ENCODE measurements around the gene NDUFAF7. TPM values are rescaled to one million over a fixed set of nuclear protein-coding genes. Genes with fewer than 3 reads are reported as not detected.

NDUFAF7 gene
- total RNA-seq, 1 donor from 2014 or later = 23.1 TPM

- no peak overlapping the region for H3K27ac ChIP-seq (ENCODE audit: low read depth, low read length)
- Mint-ChIP-seq H3K4me3 (ENCODE audit: unreplicated experiment) (no peak overlapping the region), H3K27me3 (ENCODE audit: low read depth, unreplicated experiment) (no peaks in the 10 kb centered on the region), H3K27ac (ENCODE audit: unreplicated experiment) (no peak overlapping the region), H3K9me3 (ENCODE audit: unreplicated experiment) (no peaks in the 10 kb centered on the region), H3K36me3 (ENCODE audit: low read depth, unreplicated experiment) (peaks cover 4% of the 10 kb centered on the region), H3K4me1 (ENCODE audit: low read depth, unreplicated experiment) (peaks cover 21% of the 10 kb centered on the region)
- H3K36me3 ChIP-seq (ENCODE audit: insufficient read depth, low read length) = no peaks in the 10 kb centered on the region
- H3K9me3 ChIP-seq (ENCODE audit: insufficient read depth, low read depth, low read length) = no peaks in the 10 kb centered on the region
- TF ChIP-seq EZH2 (IDR thresholded peaks at IDR 0.05; ENCODE audit: insufficient read depth, low read length) = no peak
- TF ChIP-seq CTCF (IDR thresholded peaks at IDR 0.05; ENCODE audit: insufficient read depth, low read depth, low read length) = no peak
- DNase-seq (ENCODE audit: low read depth) (no peak), FAIRE-seq (no peak)
- peaks cover 56% of the 10 kb centered on the region for H4K20me1 ChIP-seq (ENCODE audit: insufficient read depth, low read length)
- no peak overlapping the region for H3K4me3 ChIP-seq (ENCODE audit: insufficient read depth, low read depth, low read length)
- no peak overlapping the region for H2AFZ ChIP-seq (ENCODE audit: low read depth, low read length)
- H3K9ac ChIP-seq (ENCODE audit: low read length) = no peak overlapping the region
- no peak overlapping the region for H3K4me2 ChIP-seq (ENCODE audit: low read length)
- no peaks in the 10 kb centered on the region for H3K4me1 ChIP-seq (ENCODE audit: insufficient read depth, low read length)
- no peaks in the 10 kb centered on the region for H3K27me3 ChIP-seq (ENCODE audit: insufficient read depth, low read length)
- H3K79me2 ChIP-seq (ENCODE audit: insufficient read depth, low read length) = peaks cover 90% of the 10 kb centered on the region
These were observed 66.2 kb downstream of the NDUFAF7 start for GRCh38 chr2:37297632-37298031.

Other genes with a start within 250 kb of the NDUFAF7 start
- 15.6 and 15.7 TPM in 2 replicates for gene HEATR5B, start 147.3 kb upstream of the NDUFAF7 start, total RNA-seq
- gene GPATCH11, start 147.1 kb upstream of the NDUFAF7 start, total RNA-seq = 5.5 and 5.7 TPM in 2 replicates
- 147 and 149 TPM in 2 replicates for gene EIF2AK2, start 74.7 kb upstream of the NDUFAF7 start, total RNA-seq
- gene SULT6B1, start 43.0 kb upstream of the NDUFAF7 start, total RNA-seq = not detected in 2 replicates
- gene CEBPZOS, start 35.2 kb upstream of the NDUFAF7 start, total RNA-seq = 34.5 and 37.3 TPM in 2 replicates
- gene CEBPZ, start 62 bp upstream of the NDUFAF7 start, total RNA-seq = 47.5 and 48.5 TPM in 2 replicates
- 40.0 and 42.5 TPM in 2 replicates for gene PRKD3, start 93.2 kb downstream of the NDUFAF7 start, total RNA-seq
- 23.1 and 25.2 TPM in 2 replicates for gene QPCT, start 113.0 kb downstream of the NDUFAF7 start, total RNA-seq

All from astrocyte (in vitro differentiated cells and primary cell).